Suppressor macrophage treated with lipopolysaccharide for 1 hour (primary cell): ENCODE measurements around the gene CDK18.

Experiments
- DNase-seq, 3 donors: peaks; one replicate each; pipeline ENCODE4 v3.0.0-alpha.2; 2020 to 2022

The CDK18 gene

DNA sequence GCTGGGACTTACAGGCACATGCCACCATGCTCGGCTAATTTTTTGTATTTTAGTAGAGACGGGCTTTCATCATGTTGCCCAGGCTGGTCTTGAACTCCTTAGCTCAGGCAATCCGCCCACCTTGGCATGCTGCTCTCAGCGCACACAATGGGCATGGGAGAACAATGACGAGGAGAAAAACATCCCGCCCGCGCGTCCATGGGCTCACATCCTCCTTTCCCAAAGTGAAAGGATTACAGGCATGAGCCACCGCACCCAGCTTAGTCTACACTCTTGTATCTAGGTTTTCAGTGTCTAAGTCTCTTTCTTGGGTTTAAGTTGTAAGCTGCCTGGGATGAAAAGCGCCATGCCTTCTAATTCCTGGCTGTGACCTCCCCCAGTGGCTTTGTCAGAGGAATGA lies 37.9 kb downstream of the CDK18 start:
- peak; percentile 36 to 58 (median 53) for DNase-seq

DNA sequence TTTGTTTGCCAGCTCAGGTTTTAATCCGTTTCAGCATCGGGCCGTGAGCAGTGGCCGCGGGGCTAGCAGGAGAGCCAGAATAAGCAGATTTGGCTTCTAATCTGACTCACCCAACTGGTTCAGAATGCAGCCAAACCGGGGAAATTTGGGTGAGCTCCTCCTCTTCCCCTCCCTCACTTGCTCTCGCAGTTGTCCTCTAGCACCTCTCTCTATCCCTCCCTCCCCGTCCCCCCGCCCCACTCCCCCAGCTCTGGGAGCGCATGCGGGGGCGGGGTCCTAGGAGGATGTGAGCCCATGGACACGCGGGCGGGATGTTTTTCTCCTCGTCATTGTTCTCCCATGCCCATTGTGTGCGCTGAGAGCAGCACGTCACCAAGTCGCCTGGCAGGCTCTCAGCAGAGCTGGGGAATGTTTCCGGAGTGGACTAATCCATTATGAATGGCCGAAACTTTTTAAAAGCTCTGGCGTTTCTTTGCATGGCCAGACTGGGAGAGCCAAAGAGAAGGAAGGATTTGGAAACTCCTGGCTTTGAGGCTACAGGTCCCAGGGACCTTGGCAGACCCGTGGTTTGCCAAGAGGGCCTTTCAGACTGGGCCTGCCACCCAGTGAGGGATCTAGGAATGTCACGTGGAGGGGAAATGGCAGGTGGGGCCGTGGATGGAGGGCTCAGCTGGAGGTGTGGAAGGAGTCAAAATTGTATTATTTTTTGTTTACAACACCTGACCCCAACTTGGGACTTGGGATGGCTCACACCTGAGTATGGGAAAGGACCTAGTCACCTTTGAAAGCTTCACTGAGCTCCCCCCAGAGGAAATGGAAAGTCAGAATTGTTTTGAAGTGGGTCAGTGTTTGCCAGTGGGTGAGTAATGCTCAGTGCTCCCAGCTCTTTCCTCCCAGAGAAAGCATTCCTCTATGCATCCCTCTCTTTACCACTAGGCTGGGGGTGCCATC lies 39.2 kb downstream of the CDK18 start:
- DNase-seq, result peak; percentile 89 to 97 (median 97)

DNA sequence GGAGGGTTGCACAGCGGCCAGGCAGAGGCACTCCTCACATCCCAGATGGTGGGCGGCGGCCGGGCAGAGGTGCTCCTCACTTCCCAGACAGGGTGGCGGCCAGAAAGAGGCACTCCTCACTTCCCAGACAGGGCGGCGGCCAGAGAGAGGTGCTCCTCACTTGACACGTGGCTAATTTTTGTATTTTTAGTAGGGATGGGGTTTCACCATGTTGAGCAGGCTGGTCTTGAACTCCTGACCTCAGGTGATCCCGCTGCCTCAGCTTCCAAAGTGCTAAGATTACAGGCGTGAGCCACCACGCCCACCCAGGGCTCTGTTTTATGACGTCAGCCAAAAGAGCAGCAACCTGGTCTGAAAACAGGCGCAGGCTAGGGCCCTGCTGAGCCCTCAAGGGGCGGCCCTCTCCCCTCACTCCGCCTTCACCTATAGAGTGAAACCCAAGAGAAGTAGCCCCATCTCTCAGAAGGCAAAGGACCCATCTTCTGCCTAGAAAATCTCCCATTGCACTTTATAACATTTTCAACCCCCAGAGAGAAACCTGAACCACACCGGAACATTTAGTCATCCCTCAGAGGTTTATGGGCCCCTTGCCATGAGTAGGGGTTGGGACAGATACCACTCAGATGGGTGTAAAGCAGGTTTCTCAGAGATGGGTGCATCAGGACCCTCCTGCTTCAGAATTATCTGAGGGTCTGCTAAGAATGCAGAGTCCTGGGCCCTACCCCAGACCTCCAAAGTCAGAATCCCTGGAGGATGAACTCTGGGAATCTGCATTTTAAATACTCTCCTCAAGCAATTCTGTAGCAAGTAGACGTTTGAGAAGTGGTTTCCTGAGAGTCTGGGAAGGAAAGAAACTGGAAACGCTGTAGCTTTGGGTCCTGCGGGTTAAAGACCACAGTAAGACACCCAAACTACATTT lies 40.8 kb downstream of the CDK18 start:
- DNase-seq, result no peak

DNA sequence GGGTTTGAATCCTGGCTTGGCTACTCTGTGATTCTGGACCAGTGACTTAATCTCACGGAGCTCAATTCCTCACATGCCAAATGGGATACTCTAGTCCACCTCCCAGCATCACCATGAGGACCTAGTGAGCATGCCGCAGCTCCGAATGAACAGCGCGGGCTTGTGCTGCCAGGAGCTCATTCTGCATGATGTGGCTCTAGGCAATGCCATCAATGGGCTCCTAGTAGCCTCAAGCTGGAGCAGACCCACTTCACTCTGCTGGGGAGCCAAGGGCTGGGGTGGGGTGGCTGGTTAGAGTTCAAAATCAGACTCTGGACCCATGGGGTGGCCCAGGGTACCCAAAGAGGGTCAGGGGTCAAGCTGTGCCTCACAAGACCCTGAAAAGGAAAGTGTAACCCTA lies 41.5 kb downstream of the CDK18 start:
- no peak for DNase-seq

DNA sequence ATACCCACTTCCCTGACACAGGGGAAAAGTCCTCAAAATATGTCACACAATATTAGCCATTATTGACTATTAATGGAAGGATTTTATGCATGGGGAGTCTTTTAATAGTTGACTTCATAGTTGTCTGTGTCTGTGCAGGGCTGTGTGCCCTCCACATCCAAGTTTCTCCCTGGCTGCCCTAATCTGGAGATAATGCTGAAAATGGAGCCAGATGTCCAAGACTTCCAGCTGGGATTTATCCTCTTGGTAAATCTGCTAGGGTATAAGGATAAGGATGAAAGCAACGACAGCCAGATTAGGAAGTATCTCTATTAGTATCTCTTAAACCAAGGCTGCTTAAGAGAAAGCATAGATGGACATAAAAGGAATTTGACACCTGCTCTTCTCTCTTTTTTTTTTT lies 42.1 kb downstream of the CDK18 start:
- DNase-seq, result no peak

DNA sequence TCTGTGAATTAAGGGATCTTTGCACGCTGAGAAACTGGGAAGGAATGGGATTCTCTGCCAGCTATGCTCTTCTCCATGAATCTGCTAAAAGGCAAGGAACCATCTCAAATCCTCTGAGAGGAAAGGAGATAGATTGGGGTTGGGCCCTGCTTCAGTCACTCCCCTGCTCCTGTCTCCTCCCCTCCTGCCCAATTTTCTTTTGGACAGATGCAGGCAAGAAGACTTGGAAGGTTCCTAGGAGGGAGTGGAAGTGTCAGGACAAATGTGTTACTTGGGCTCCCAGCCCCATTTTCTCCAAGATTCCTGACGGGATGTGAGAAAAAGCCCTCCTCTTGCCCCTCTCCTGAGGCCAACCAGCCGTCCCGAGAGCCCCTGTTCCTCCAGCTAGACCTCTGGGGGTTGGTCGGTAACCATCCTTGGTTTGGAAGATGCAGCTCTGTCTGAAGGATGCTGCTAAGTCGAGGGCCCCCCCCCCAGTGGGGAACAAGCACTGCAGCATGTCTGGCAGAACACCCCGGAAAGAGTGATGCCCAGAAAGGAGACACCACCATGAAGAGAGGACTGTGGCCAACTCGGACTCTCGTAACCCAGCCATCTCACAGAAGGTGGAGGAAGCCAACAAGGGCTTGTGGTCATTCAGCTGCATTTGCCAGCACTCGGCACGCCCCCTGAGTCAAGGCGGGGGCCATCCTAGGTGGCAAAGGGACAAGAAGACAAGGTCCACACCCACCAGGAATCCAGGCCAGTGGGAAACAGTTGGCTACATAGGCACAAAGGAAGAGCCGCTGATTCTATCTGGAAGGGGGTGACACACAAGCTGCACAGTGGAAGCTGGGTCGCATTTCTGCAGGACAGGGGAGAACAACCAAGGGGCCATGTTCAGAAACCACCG lies 43.7 kb downstream of the CDK18 start:
- no peak for DNase-seq

DNA sequence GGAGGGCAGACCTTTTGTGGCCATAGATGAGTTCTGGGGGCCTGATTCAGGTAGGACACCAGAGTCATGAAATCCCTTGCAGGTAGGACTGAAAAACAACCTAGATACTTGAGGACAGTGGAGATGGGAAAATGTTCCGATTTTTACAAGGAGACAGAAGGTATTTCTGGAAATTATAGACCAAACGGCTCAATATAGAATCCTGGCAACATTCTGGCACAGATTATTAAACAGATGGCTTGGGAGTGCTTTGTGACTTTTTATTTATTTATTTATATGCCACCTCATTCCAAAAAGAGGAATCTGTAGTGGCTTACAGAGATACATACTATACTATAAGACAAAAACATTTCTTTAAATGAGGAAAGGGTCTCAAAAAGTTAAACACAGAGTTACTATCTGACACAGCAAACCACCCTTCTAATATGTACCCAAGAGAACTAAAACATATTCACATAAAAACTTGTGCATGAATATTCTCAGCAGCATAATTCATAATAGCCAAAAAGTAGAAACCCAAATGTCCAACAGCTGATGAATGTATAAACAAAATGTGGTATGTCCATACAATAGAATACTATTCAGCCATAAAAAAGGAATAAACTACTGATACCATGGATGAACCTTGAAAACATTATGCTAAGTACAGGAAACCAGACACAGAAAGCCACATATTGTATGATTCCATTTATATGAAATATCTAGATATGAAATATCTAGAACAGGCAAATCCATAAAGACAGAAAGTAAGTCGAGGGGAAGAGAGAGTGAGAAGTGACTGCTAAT lies 49.8 kb downstream of the CDK18 start:
- DNase-seq, result no peak

DNA sequence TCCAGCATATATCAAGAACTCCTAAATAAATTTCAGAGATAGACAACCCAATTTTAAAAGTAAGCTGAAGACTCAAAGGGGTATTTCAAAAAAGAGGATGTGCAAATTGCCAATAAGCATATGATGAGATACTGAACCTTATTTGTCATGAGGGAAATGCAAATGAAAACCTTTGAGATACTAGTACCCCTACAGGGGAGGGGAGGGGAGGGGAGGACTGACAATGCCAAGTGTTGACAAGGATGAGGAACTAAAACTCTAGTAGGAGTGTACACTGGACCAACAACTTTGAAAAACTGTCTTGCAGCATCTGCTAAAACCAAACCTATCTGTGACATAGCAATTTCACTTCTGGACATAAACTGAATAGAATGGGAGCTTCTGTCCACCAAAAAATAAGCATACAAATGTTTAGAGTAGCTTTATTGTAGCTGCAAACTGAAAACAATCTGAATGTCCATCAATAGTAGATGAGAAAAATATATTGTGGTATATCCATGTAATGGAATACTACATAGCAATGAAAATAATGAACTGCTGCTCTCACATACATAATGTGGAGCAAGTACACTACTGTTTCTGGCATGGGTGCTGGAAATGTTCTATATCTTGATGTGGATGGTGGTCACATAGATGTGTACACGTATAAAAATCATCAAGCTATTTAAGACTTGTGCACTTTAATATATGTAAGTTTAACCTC lies 57.2 kb downstream of the CDK18 start:
- DNase-seq, result no peak

DNA sequence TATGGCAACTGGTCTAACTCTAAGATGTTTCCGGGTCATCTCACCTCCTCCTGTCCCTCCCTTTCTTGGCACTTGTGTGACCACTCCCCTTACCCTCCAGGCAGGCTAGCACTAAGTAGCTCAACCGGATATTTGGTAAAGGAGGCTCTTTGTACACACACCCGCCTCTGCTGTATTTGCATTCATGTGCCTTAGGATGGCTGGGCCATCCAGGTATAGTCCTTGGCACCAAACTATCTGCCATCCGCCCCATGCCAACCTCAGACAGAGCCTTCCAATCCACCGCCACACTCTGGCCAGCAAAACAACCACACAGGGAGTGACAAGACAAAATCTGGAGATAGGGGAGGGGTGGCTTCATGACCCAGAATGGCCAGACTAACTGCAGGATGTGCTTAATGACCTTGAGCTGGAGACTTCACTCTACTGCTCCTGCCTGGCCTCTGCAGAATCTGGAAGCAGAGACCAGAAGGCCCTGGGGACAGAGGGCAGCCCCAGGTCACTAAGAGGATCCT lies 59.5 kb downstream of the CDK18 start:
- DNase-seq, result no peak

DNA sequence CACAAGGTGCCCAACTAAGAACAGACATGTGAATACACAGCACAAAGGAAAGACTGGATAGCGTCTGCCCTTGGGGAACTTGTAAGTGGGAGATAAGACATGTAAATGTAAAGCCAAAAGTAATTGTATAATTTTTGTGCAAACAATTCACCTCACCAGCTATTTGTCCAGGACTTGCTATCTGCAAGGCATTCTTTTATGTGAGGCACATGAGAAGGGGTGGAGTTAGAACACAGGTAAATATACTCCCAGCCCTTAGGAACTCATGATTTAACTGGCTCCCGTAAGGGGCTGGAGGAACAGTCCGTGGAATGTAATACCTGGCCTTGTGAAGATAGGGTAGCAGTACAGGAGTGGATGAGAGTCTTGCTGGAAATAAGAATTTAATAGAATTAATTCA lies 61.3 kb downstream of the CDK18 start:
- no peak for DNase-seq

DNA sequence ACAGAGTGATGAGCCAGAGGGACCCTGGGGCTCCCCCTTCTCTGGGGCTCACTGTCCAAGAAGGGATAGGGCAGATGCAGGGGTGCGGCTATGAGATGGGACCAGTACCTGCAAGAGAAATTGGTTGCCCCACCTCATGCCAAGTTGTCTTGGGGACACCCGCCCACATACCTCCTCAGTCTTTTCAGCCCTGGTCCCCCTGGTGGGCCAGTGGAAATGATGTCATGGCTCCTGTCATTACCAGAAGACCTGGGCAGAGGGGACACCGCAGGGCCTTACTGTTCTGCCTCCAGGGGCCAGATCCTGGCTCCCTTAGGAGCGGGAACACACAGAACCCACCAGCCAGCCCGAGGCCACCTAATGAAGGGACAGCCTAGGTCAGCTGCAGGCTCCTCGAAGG lies 63.2 kb downstream of the CDK18 start:
- no peak for DNase-seq

DNA sequence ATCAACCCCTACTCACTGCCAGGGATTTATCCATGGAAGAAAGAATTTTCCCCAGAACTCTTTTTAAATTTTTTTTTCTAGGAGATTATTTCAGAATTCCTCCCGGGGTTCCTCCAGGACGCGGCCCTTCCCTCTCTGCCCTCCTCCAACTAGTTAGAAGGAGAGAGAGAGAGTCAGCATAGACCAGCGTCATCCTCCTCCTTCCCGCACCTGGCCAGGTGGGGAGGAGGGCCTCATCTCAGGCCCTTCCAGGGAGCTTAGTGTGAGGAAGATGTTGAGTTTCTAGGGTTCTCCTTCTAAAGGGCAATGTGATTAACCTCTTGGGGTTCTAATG lies 63.6 kb downstream of the CDK18 start:
- no peak for DNase-seq

DNA sequence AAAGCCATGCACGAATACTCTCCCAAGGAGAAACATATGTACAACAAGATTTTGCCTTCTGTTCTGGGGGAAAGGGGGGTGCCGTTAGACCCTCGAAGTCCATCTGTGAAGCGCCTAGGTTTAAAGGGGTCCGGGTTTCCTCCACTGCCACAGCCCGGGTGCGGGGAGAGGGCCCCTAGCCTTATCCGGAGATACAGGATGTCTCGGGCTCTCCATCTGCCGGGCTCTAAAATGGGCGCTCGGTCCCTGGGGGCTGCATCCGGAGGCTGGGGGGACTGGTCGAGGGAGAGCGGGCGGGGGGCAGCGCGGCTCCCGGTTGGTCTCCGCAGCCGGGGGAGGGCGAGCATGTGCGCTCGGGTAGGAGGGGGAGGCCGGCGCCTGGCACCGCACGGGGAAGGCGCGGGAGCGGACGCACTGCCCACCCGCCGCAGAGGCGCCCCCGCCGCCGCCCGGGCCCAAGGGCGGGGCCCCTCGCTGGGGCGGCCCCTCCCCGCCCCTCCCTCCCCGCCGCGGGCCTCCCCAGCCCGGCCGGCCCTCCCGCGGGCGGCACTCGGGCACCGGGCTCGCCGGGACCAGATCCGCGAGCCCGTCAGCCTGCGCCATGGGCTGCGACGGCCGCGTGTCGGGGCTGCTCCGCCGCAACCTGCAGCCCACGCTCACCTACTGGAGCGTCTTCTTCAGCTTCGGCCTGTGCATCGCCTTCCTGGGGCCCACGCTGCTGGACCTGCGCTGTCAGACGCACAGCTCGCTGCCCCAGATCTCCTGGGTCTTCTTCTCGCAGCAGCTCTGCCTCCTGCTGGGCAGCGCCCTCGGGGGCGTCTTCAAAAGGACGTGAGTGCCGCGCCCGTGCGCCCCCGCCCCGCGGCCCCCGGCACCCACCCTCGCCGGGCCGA lies 64.2 kb downstream of the CDK18 start:
- DNase-seq, result peak in 1 of 3 donors; percentile 34

DNA sequence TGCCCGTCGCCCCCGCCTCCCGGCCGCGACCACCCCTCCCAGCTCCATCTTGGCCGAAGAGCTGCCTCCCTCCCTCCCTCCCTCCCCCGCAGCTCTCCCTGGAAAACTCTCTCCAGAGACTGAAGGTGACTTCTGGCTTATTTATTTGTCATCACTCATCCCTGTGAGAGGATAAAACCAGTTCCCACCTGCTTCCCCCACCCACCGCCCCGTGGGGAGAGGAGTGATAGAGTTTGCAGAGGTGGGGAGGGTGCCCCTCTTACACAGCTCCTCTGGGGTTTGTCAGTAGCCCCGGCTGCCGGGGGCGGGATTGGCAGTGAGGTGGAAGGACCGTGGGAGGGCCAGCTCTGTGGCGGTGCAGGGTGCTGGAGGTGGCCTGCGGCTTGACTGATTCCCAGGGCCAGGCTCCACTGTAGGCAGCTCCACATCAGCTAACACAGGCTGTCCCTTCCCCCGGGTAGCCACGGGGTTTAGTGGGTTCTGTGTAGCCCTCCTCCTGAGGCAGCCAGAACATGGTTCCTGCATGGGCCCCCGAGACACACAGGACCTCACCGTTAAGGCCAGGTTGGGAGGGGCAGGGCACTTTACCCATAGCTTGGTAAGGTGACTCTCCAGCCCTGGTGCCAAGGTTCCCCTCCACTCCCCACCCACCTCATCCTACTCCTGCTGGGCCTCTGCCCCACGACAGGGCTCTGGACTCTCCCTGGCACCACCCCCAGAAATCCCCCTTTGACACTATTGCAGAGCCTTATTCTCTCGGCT lies 65.1 kb downstream of the CDK18 start:
- no peak for DNase-seq

DNA sequence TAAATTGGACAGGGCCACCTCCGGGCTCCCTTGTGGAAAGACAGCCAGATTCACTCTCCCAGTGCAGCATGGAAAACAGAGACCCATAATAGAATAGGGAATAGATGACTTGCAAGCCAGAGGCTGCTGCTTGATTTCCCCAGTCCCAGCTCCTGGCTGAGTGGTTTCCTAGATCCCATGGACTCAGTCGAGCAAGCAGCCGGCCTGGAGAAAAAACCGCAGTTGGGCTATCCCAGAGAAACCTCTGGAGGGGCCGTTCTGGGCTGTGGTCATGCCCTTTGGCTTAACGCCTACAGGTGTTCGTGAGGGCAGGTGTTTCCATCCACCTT lies 65.7 kb downstream of the CDK18 start:
- DNase-seq, result no peak

DNA sequence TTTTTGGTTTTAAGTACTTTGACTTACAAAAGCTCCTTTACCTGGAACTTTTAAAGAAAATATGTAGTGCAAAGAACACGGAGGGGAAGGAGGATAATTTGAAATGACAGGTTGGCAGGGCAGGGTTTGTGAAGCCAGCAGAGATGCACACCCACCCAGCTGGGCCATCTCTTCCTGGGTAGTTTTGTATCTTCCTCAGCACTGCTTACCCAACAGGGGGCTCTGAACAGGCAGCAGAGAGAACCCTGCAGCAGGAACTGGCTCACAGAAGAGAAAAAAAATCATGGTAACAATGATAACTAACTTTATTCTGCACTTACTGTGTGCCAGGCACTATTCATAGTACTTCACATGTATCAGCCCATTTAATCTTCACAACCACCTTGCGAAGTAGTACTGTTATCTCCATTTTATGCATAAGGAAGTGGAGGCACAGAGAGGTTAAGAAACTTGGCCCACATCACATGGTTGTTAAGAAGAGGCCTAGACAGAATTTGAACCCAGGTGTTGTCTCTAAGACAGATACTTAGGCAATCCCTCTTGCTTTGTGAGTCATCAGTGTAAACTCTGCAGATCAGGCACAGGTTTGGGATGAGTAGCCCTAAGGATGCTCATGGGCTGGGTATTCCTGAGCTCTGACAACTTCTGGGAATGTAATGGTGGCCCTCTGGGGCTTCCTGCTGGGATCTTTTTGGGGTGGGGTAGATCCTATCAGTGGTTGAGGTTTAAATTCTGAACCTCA lies 66.5 kb downstream of the CDK18 start:
- no peak for DNase-seq

DNA sequence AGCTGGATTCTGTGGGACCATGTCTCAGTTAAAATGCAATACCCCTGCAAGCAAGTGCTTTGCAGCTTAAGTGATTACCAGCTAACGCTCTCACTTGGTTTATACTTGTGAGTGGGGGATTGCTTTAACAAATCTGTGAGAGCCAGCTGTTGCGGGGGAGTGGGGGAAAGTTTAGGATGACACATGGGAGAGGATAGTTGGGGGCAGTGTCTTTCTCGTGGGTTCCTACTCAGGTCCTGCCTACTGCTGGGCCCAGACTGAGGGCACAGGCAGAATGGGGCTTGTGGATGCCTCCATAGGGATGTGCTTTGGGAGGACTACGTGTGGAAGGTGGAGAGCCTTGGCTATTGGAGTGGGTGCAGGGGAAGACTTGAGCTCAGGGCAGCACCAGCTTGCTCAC lies 67.3 kb downstream of the CDK18 start:
- DNase-seq, result no peak

DNA sequence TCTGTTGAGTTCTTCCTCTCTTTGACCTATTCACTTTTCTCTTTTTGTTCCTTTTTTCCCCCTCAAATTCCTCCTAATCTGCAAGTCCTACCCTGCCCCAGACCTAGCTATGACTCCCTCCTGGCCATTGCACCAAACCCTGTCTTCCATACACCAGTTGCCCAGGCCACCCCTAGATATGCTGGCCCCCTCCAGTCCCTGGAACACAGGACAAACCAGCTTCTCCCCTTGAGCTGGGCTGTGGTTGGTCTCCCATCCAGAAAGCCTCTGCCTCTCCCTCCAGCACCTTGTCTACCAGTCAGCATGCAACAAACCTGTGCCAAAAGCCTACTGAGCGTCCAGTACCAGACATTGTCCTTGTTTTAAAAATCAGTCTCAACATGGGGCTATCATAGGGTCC lies 68.0 kb downstream of the CDK18 start:
- no peak for DNase-seq
